ENCODE data around the gene SCYGR4.

DNA sequence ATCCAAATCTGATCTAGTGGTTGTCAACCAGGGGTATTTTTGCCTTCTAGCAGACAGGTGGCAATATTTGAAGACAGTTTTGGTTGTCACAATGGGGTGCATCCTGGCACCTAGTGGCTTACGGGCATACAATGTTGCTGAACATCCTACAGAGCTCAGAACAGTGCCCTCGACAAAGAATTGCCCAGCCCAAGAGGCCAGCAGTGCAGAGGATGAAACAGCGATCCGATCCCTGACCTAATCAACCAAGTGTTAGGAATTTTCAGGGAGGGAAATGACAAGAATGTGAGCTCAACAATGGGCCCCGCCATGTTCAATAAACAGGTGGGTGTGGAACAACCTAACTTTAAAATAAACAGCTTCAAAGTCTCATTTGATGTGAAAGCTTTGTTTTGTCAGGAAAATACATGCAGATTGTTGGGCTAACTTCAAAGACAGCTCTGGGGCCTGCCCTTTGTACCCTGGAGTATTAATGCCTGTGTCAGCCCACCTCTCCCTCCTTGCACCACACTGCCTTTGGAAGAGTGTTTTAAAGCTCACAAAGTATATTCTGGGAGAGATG is 26.8 kb downstream of the SCYGR4 start:
- TF ChIP-seq CTCF (IDR thresholded peaks at IDR 0.05), result no peak
- TF ChIP-seq ZFX (IDR thresholded peaks at IDR 0.05; ENCODE audit: borderline replicate concordance), result no peak

All from 22Rv1 (cell line).